ENCODE measurements around the gene CDH4. TPM values are rescaled to one million over a fixed set of nuclear protein-coding genes. Genes with fewer than 3 reads are reported as not detected.

The CDH4 gene
- total and polyA plus RNA-seq, 2 donors (not counting 3 experiments of a cell fraction or from before 2014, with no cell fraction given), result 0.17 to 0.51 TPM

- ChIA-PET POLR2A (no interaction called here), CTCF (no interaction called here)
- intact Hi-C loops (cut with micrococcal nuclease), result no loop called here
- Histone ChIP-seq H4K20me1 (replicated peaks; ENCODE audit: control insufficient read depth, extremely low read depth, insufficient read depth, low read length) (no peaks in the 10 kb centered on the region), H3K27ac (ENCODE audit: insufficient read depth, low read depth, low read length) (no peak overlapping the region), H2AFZ (ENCODE audit: low read depth, low read length) (no peak overlapping the region), H3K9me3 (replicated peaks; ENCODE audit: control insufficient read depth, insufficient read depth, low read length) (peaks cover 1% of the 10 kb centered on the region), H3K4me3 (replicated peaks in 1 of 3; ENCODE audit: insufficient read depth in 1 of 3, low read depth in 1 of 3, low read length in 3 of 3) (no peak overlapping the region), H3K4me1 (ENCODE audit: control insufficient read depth, extremely low read depth, insufficient read depth, low read length) (no peaks in the 10 kb centered on the region), H3K27me3 (ENCODE audit: control insufficient read depth in 2 of 2, insufficient read depth in 2 of 2, low read length in 2 of 2) (no peaks in the 10 kb centered on the region), H3K36me3 (ENCODE audit: control insufficient read depth in 2 of 2, extremely low read depth in 1 of 2, insufficient read depth in 2 of 2, low read length in 2 of 2) (no peaks in the 10 kb centered on the region), H3K4me2 (ENCODE audit: insufficient read depth, low read length) (no peak overlapping the region), H3K79me2 (ENCODE audit: control insufficient read depth, insufficient read depth, low read length) (no peaks in the 10 kb centered on the region), H3K9ac (replicated peaks; ENCODE audit: extremely low read depth, insufficient read depth, low read length) (no peak overlapping the region), H3K9me1 (replicated peaks; ENCODE audit: control insufficient read depth, extremely low read depth, insufficient read depth, low read length) (no peaks in the 10 kb centered on the region)
- dilution Hi-C loops (cut with MboI; ENCODE audit: extremely low pct_ligation_motif_present, low sequenced_read_pairs), result no loop called here
- DNase-seq (ENCODE audit: low read depth, low spot score) (no peak), FAIRE-seq (no peak)
- no TSS peak for BruUV-seq (replicated peaks)
- no peak for TF ChIP-seq JUN (IDR thresholded peaks at IDR 0.05; ENCODE audit: borderline replicate concordance, insufficient read depth, insufficient read length, low read depth)
- no peak for TF ChIP-seq MAX (IDR thresholded peaks at IDR 0.05; ENCODE audit: insufficient read depth, insufficient read length)
- TF ChIP-seq FOS (IDR thresholded peaks at IDR 0.05; ENCODE audit: borderline replicate concordance, insufficient read depth, low read length), result no peak
- no peak for TF ChIP-seq POLR2AphosphoS5 (IDR thresholded peaks at IDR 0.05; ENCODE audit: insufficient read depth, low read depth, low read length)
- no peak for TF ChIP-seq POLR2A (IDR thresholded peaks at IDR 0.05; ENCODE audit: low read depth, low read length)
- TF ChIP-seq GATA2 (IDR thresholded peaks at IDR 0.05; ENCODE audit: insufficient read depth, insufficient read length, low read depth, low read length), result no peak
- TF ChIP-seq EZH2 (IDR thresholded peaks at IDR 0.05; ENCODE audit: borderline replicate concordance, low read depth, low read length, severe bottlenecking), result no peak
- no peak for TF ChIP-seq MYC (IDR thresholded peaks at IDR 0.05; ENCODE audit: low read depth, low read length)
- TF ChIP-seq CTCF (IDR thresholded peaks at IDR 0.05; ENCODE audit: extremely low read depth in 1 of 2, insufficient read depth in 1 of 2, low read depth in 1 of 2, low read length in 2 of 2), result no peak
These were observed 595.9 kb downstream of the CDH4 start for GRCh38 chr20:61847986-61848385.

Measured in endothelial cell of umbilical vein (primary cell).